Ureter (tissue), 1 donor: ENCODE data around the gene SOCS7. TPM values are rescaled to one million over a fixed set of nuclear protein-coding genes. Genes with fewer than 3 reads are reported as not detected.
"Not testable (repeated sequence)": the region's sequence is repeated elsewhere in the genome, so short reads cannot be mapped to it uniquely, and the experiment has no call there.

Experiments
- DNase-seq: peaks from one replicate; pipeline ENCODE4 v3.0.0-alpha.2; 2020; ENCODE audit warnings: low spot score
- total RNA-seq: library from RNA; stranded (reverse); gene quantifications from one replicate; pipeline ENCODE4 v1.2.4, GENCODE V29; 2023
- donor health status: DM: yes; HTN: yes; CAD: no.

The SOCS7 gene
- total RNA-seq, 1 donor from 2014 or later = 25.6 TPM

DNA sequence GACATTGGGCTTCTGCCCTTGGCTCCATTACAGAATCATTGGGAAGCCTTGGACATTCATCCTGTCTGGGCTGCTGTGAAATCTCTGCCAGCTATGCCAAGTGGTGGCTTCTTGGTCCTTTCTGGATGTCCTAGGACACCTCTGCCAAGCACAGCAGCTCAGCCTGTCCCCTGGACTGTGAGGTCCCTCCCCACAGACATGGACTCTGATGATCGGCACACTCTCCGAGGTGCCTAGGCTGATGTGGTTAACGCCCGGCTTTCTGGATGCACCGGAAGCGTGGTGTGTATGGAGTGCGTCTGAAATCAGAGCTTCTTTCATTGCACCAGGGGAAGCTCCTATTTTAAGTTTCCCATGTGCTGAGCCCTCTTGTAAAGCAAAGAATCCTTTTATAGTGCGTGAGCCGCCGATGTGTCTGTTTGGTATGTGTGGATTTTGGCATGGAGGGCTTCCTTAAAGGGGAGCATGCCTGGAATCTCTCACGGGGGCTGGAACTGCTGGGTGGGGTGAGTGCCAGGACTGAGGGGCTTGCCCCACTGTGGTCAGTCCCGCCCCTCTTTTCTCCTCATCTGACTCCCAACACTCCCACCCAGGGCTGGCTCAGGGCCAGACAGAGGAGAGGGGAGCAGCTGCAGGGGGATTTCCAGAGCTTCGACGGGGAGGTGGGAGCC is 69.7 kb downstream of the SOCS7 start:
- DNase-seq = no peak

DNA sequence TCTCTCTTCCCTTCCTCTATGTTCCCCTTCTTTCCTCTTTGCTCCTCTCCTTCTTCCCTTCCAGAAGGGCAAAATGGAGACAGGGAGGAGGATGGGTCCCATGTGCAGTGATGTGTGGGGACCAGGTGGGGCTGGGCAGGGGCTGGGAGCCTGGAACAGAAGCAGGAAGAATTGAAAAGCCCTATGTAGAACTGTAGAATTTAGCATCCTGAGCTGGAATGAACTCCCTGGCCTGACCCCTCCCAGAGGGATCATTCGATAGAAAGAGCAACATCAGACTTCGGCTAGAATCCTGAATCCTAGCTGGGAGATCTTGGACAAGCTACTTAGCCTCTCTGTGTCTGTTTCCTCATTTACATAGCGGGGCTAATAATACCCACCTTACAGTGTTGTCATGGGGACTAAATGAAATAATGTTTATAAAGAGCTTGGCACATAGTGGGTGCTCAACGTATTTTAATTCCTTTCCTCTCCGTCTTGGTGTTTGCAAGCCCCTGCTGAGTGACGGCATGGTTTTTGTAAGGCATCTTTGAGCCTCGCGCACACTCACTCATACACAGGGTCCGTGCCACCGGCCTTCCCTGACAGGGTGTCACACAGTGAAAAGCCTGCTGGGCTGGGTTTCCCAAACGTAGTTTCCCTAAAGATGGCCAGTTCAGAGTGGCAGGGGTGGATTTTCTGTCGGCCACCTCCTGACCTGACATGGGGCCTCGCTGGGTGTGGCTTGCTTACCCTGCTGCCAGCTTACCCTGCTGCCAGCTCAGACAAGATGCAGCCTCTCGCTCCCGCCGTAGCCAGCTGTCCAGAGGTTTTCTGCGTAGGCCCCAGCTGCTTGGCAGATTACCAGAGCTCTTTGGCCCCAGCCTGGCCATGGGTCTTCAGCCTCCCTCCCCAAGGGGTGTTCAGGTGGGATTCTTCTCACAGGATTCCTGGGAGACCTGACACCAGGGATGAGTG is 70.5 kb downstream of the SOCS7 start:
- no peak for DNase-seq

DNA sequence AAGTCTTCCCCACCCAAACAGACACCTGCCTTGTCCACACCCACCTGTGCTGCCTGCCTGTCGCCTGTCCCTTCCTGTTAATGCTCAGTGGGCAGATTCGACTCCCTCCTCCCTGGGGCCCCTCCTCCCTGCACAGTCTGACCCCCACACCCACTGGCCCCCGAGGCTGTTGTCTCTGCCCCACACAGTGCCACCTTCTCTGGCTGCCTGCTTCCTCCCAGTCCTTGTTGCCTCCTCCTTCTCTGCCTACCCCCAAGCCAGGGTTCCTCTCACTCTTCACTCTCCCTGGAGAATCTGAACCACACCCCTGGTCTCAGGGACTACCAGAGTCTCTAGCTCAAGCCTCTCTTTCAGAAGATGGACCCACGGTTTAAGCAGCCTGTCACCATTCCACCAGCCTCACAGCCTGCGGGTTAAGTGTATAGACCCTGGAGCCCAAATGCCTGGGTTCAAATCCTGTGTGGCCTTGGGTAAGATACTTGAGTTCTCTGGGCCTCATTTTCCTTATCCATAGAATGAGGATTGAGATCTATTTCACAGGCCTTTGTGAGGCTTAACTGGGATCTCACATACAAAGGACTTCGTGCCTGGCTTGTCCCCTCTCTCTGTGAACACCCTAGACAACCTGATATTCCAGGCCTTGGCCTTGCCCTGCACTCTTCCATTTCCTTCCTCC is 72.8 kb downstream of the SOCS7 start:
- DNase-seq = no peak

DNA sequence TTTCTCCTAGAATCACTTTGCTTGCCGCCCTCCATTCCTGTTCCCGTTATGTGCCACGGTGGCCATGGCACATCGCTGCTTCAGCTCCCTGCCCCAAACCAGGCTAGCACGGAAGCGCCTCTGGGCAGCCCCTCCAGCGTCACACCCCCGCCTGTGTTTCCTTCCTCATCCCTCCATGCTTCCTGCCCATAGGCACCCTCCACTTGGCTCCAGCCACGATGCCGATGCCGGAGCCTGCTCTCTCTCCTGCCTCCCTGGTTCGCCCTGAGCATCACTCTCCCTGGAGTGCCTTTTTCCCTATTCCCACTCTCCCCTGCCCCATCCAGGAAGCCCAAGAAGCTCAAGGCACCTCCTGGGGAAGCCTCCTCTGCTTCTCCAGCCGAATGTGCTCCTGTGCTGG is 73.4 kb downstream of the SOCS7 start:
- DNase-seq = no peak

DNA sequence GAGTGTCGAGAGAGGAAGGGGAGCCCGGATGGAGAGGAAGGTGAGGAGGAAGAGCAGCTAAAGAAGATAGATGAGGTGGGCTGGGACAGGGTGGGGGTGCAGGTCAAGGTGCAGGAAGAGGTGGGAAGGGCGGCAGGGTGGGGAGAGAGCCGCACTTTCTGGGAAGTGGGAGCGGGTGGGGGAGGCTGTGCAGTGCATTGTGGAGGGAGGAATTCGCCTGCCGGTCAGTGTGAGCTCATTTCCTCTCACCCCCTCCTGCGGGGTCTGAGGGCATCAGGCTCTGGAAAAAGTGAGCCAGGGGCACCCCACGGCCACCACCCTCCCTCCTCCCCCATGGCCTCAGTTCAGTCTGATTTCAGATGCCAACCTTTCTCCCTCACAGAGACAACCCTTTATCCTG is 74.1 kb downstream of the SOCS7 start:
- DNase-seq = no peak

DNA sequence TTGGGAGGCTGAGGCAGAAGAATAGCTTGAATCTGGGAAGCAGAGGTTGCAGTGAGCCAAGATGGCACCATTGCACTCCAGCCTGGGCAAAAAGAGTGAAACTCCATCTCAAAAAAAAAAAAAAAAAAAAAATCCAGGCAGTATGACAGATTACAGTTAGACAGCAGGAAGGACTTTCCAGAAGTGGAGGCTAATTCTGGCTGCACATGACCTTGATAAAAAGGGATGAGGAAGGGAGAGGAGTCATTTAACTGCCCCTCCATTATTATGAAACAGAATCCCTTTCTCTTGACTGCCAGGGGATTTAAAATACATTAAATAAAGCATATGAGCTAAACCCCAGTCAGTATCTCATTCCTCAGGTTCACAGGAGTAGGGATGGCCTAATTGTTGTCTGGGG is 74.8 kb downstream of the SOCS7 start:
- DNase-seq = no peak

DNA sequence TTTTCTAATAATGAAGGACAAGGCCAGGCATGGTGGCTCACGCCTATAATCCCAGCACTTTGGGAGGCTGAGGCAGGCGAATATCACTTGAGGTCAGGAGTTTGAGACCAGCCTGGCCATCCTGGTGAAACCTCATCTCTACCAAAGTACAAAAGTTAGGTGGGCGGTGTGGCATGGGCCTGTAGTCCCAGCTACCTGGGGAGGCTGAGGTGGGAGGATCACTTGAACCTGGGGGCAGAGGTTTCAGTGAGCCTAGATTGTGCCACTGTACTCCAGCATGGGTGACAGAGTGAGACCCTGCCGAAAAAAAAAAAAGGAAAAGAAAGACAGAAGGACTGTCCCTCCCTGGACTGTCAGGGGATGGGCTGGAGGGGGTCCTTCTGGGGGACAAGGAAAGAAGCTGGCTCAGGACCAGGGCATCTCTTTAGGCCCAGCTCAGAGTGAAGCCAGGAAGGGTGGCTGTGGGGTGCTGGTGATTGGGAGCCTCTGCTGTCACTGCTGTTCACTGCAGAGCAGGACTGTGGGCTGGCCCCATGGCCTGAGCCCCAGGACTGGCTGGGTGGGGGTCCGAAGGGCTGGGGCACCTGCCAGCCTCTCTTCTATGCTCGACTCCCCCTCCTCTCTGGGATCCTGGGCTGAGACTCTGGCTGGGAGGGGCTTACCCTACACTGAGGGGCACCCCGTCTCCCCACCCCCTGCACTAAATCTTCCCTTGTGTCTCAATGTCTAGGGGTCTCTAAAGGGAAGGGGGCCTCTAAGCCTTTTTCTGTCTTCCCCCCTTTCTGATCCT is 75.7 kb downstream of the SOCS7 start:
- no peak for DNase-seq

DNA sequence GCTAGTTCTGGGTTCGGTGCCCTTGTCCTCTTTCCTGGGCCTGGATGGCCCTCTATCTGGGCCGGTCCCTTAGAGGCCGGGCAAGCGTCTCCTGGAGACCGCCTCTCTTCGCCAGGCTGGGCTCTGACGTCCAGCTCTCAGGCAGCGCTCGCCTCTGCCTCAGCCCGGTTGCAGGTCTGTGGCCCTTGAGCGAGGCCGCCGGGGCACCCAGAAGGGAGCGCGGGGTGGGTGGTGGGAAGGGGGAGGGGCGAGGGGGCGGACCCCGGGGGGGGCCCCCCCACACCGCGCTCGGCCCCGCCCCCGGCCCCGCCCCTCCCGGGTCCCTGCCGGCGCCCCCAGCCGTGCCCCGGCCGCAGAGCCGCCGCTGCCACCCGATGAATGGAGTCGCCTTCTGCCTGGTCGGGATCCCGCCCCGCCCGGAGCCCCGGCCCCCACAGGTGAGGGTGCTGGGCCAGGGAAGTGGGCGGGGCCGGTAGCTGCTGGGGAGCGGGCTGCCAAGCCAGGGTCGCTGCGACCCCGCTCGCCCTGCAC is 76.5 kb downstream of the SOCS7 start, which contains the start of gene ARHGAP23:
TSS of gene ARHGAP23 (plus strand) at position 353 of the 531 bp plus-strand sequence. CDS start at position 375, 22 bp downstream.
- no peak for DNase-seq

DNA sequence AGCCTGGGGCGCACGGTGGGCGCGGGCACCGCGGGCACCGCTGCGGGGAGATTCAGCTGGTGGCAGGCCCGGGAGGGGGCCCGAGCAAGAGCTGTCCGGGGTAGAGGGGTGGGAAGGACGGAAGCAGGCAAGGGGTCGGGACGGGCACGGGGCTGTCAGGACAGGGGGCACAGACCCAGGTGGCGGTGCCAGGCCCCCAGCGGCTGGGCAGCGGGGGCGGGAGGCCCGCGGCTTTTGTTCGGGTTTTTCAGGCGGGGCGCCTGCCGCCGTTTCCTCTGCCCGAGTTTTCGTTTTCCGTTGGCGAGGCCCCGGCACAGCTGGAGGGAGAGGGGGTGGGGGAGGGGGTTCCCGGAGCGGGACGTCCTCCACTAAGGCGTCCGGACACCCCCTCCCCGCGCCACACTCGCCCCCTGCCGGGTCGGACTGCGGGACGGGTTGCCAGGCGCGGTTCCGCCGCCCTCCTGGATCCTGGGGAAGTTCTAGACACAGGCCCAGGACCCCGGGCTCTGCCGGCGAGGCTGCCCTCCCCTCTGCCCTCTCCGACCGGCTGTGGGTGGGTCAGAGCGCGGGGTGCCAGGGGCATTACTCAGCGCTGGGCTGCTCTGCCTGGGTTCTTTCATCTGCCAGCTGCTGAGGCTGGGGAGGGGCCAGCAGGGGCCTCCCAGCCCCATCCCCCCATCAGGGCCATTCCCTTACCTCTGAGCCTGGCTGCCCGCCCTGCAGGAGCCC is 77.2 kb downstream of the SOCS7 start:
- DNase-seq = no peak

DNA sequence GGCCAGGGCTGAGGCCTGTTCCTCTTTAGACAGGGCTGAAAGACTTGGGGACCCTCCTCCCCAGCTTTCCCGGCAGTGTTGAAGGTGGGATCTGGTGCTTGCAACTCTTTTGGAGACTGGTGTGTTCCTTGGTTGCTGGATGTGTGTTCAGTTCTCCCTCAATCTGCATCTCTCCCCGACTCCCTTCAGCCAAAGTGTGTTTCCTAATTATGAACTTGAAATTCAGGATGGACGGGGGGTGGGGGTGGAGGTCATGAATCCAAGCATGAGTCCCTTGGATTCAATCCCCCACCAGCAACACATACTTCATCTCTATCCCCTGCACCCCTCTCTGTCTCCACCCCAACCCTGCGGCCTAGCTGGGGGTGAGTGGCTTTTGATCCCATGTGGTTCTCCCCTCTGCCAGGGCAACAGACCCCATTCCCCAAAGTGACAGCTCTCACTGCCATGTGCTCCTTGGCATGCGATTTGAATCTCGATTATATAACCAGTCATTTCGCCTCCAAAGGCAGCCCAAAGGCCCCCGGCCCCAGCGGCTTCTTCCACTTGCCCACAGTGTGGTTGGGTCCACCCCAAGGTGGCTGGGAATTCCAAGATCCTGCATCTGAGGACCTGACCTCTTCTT is 77.9 kb downstream of the SOCS7 start:
- DNase-seq = no peak

DNA sequence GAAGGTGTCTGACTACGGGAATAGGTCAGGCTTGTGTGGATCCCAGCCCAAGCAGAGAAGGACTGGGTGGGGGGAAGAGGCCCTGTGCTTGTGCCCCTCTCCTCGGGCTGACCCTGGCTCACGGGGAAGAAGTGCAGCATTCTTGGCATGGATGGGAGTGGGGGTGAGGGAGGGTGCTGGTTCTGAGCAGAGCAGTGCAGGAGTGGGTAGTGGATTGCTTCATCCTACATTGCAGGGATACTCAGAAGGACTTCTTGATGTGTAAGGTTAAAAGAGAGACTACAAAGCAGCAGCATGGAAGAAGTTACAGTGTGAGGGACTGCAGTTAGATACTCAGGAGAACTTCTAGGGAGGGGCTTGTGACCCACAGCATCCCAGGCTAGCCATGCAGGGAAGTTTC is 78.7 kb downstream of the SOCS7 start:
- DNase-seq = no peak

DNA sequence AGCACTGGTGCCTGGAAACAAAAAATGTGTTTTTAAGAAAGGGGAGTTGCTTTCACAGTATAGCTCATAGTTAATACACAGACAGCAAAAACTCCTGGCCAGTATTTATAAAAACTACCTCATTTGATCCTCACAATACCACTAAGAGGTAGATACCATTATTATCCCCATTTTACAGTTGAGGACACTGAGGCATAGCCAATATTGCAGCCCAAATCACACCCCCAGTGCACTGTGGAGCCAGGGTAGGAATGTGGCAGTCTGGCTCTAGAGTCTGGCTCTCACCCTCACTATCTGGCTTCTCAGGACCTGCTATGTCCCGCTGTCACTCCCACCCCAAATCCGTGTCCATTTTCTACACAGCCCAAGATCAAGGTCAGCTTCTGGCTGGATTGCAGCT is 79.2 kb downstream of the SOCS7 start:
- DNase-seq = no peak

DNA sequence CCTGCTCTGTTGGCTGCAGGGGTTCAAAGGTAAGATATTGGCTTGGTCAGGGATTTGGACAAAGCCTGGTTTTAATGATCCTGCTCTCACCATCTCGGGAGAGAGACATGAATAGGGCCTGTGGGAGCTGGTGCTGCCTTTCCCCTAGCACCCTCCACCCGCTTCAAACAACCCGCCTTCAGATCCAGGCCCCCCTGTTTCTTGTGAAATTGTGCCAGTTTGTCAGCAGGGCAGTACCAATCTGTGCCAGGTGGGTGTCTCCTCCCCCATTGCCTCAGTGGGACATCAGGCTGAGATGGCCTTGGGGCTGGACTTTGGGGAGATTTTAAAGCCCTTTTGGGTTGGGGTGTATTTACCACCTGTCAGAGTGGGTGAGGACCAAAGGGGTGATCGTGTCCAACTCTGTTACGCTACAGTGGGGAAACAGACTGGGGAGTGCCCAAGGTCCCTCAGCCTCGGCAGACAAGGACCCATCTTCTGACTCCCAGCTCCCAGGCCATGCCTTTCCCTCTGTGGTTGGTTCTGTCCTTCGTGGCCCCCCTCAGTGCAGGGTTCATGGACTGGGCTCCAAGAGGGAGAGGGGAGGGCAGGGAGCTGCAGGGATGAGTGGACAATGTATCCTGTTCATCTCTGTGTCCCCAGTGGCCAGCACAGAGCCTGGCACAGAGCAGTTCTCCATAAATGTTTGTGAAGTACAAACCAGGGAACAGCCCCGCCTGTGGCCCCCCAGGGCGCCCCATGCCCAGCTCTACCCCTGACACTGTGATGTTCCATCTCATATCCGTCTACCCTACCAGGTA is 79.9 kb downstream of the SOCS7 start:
- DNase-seq = no peak

DNA sequence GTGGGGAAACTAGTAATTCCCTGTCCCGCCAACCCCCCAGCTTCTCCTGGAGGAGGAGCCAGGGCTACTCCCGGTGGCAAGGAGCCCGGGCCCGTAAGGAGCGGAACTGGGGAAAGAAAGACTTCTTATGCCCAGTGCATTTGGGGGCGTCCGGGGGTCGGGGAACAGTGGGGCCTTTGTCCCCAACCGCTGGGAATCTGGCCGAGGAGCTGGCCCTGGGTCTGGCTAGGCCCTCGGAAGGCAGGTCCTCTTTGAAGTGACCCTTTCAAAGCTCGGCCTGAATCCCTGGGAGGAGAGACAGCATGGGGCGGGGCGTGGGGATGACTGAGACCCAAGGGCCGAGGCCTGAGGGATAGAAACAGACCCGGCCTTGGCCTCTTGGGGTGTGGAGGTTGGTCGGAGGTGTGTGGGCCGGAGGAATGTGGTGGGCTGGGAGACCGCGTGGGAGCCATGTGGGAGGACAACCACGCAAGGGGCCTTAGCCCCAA is 82.6 kb downstream of the SOCS7 start:
- DNase-seq = no peak

DNA sequence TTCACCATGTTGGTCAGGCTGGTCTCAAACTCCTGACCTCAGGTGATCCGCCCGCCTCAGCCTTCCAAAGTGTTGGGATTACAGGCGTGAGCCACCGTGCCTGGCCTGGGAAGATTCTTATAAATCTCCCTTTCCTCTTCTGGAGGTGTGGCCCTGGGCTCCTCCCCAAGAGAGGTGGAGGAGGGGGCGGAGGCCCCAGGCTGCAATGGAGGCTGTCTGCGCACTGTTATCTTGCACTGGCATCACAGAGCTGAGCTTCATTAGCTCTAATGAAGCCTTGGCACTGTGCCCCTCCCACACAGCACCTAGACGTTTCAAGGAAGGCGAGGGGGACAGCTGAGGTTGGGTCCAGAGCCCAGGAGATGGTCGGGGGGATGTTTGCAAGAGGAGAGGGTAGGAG is 84.2 kb downstream of the SOCS7 start:
- no peak for DNase-seq

DNA sequence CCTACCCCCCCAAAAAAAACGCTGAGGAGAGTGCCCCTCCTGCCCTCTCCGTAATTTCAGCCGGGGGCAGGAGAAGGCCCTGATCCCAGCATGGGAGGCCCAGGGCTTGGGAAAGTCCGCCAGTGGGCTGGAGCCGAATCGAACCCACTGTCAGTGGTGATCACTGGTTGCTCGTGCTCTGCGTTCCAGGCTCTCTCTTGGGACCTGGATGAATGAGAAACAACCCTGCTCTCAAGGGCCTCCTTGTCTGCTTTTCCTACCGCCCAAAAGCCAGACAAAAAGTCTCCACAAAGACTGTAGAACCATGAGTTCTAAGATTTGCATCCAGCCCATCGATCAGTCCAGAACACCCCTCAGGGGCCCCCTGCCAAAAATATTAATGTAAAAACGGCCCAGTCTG is 84.7 kb downstream of the SOCS7 start:
- DNase-seq = no peak

DNA sequence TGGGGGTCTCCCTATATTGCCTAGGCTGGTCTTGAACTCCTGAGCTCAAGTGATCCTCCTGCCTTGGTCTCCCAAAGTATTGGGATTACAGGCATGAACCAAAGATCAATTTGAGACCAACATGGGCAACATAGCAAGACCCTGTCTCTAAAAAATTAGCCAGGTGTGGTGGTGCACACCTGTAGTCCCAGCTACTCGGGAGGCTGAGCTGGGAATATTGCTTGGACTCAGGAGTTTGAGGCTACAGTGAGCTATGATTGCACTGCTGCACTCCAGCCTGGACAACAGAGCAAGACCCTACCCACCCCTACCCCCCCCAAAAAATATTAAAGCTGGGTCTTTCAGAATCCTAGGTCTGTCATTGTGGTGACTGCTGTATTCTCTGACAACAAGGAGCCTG is 85.7 kb downstream of the SOCS7 start:
- not testable (repeated sequence) for DNase-seq

DNA sequence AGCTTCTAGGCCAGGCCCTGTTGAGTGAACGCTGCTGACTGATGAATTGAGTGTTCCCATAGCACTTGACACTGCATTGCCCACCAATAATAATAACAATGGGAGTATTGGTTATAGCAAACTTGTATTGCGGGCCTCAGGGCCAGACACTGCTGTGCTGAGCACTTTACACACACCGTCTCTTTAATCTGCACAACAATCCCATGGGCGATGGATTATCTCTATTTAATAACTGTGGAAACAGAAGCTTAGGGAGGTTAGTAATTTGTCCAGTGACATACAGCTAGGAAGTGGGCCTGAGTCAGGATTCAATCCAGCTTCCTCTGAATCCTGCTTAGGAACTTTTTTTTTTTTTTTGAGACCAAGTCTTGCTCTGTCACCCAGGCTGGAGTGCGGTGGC is 87.8 kb downstream of the SOCS7 start:
- DNase-seq = no peak
